ENCODE results near the gene ACTL6A.
A peak's percentile ranks its signal among the peaks of the same experiment; 100 is the strongest.

The ACTL6A gene

GRCh38 chr3:179591313-179591712, 28.6 kb downstream of the ACTL6A start:
- DNase-seq: no peak

- no peak for DNase-seq
These were observed 36.8 kb downstream of the ACTL6A start for GRCh38 chr3:179599531-179599930.

GRCh38 chr3:179603321-179603720, 40.6 kb downstream of the ACTL6A start:
- DNase-seq: no peak

- DNase-seq: no peak
These were observed 41.1 kb downstream of the ACTL6A start for GRCh38 chr3:179603831-179604230.

- DNase-seq: peak; percentile 93
These were observed 41.8 kb downstream of the ACTL6A start, which contains the start of the genes MRPL47 and NDUFB5 for GRCh38 chr3:179604321-179605078. Gene MRPL47 (minus strand): TSS chr3:179604638. CDS start chr3:179604624, 14 bp downstream. Gene NDUFB5 (plus strand): TSS chr3:179604794. CDS start chr3:179604816, 22 bp downstream.

- no peak for DNase-seq
These were observed 43.9 kb downstream of the ACTL6A start for GRCh38 chr3:179606534-179607085.

GRCh38 chr3:179608931-179609720, 46.4 kb downstream of the ACTL6A start:
- DNase-seq: no peak

GRCh38 chr3:179610066-179610465, 47.3 kb downstream of the ACTL6A start:
- DNase-seq: no peak

- no peak for DNase-seq
These were observed 51.1 kb downstream of the ACTL6A start for GRCh38 chr3:179613807-179614206.

GRCh38 chr3:179615458-179616173, 52.9 kb downstream of the ACTL6A start:
- DNase-seq: no peak

GRCh38 chr3:179622023-179622422, 59.3 kb downstream of the ACTL6A start:
- DNase-seq: no peak

GRCh38 chr3:179624451-179624850, 61.7 kb downstream of the ACTL6A start:
- DNase-seq: no peak

- no peak for DNase-seq
These were observed 68.2 kb downstream of the ACTL6A start for GRCh38 chr3:179630753-179631451.

All from activated CD8-positive, alpha-beta memory T cell treated with anti-CD3 and anti-CD28 coated beads, Interleukin-2, amount 50 U/mL, for 48 hours (primary cell).